Neural cell (in vitro differentiated cells): Measurements from ENCODE around the gene EFEMP1. TPM values are rescaled to one million over a fixed set of nuclear protein-coding genes. Genes with fewer than 3 reads are reported as not detected.
"Not testable (repeated sequence)": the region's sequence is repeated elsewhere in the genome, so short reads cannot be mapped to it uniquely, and the experiment has no call there.

Experiments
- H2AFZ ChIP-seq: fragments of 200-600, 300-800 bp; sonication (generic), shearing (Covaris generic); 2 replicates; pipeline ENCODE4 v1.6.0; 2014; ENCODE audit warnings: low read depth, mild to moderate bottlenecking, antibody characterized with exemption, low read length, moderate library complexity
- H3F3A ChIP-seq: fragments of 200-600 bp; shearing (Covaris generic); 2 replicates; pipeline ENCODE4 v1.6.1; 2016; ENCODE audit warnings: mild to moderate bottlenecking, moderate library complexity, mixed read lengths, antibody characterized with exemption, low read length; ENCODE audit not compliant: insufficient read depth, poor library complexity, severe bottlenecking
- H3K27ac ChIP-seq: fragments of 200-600, 300-800 bp; sonication (generic), shearing (Covaris generic); 2 replicates; pipeline ENCODE4 v1.5.1; 2014; ENCODE audit warnings: mild to moderate bottlenecking, low read length, moderate library complexity
- H3K27me3 ChIP-seq: fragments of 300-800, 200-600 bp; sonication (generic), shearing (Covaris generic); 2 replicates; pipeline ENCODE4 v1.6.0; 2014; ENCODE audit warnings: mild to moderate bottlenecking, low read depth, low read length, moderate library complexity; ENCODE audit not compliant: insufficient read depth
- H3K36me3 ChIP-seq: fragments of 300-800, 200-600 bp; sonication (generic), shearing (Covaris generic); 2 replicates; pipeline ENCODE4 v1.5.1; 2014; ENCODE audit warnings: mild to moderate bottlenecking, antibody characterized with exemption, low read length, moderate library complexity; ENCODE audit not compliant: insufficient read depth
- H3K4me2 ChIP-seq: fragments of 300-800, 200-600 bp; sonication (generic), shearing (Covaris generic); 2 replicates; pipeline ENCODE4 v1.6.0; 2014; ENCODE audit warnings: mild to moderate bottlenecking, low read length
- H3K4me3 ChIP-seq: fragments of 300-800, 200-600 bp; sonication (generic), shearing (Covaris generic); 2 replicates; pipeline ENCODE4 v1.5.1; 2014; ENCODE audit warnings: mild to moderate bottlenecking, low read length, moderate library complexity
- H3K79me2 ChIP-seq: fragments of 200-600 bp; shearing (Covaris generic); replicated peaks from 2 replicates; pipeline ENCODE4 v1.6.0; 2014; ENCODE audit warnings: mild to moderate bottlenecking, low read length, moderate library complexity; ENCODE audit not compliant: insufficient read depth
- H3K9ac ChIP-seq: fragments of 300-800, 200-600 bp; sonication (generic), shearing (Covaris generic); 2 replicates; pipeline ENCODE4 v1.6.1; 2016; ENCODE audit warnings: mild to moderate bottlenecking, low read length, mixed read lengths
- H3K9me2 ChIP-seq: fragments of 200-600 bp; shearing (Covaris generic); 2 replicates; pipeline ENCODE4 v1.6.1; 2016; ENCODE audit warnings: mild to moderate bottlenecking, low read length, mixed read lengths; ENCODE audit not compliant: insufficient read depth
- H3K9me3 ChIP-seq: fragments of 200-600, 300-800 bp; sonication (generic), shearing (Covaris generic); 2 replicates; pipeline ENCODE4 v1.6.1; 2016; ENCODE audit warnings: mild to moderate bottlenecking, mixed run types, low read length, moderate library complexity, mixed read lengths
- H4K20me1 ChIP-seq: fragments of 200-600 bp; shearing (Covaris generic); 2 replicates; pipeline ENCODE4 v1.6.1; 2016; ENCODE audit warnings: mild to moderate bottlenecking, mixed run types; ENCODE audit not compliant: insufficient read depth
- CTCF ChIP-seq: fragments of 450-650 bp; IDR thresholded peaks from 2 replicates; pipeline ENCODE4 v1.5.1; 2014; ENCODE audit warnings: antibody characterized with exemption, mild to moderate bottlenecking, moderate library complexity; ENCODE audit not compliant: poor library complexity, severe bottlenecking
- EZH2 ChIP-seq: fragments of 200-600, 300-800 bp; shearing (Covaris generic), sonication (generic); IDR thresholded peaks from 2 replicates; pipeline ENCODE4 v1.6.1; 2014; ENCODE audit warnings: antibody characterized with exemption, low read length, borderline replicate concordance, mild to moderate bottlenecking; ENCODE audit not compliant: insufficient read depth, poor library complexity, severe bottlenecking
- POLR2AphosphoS5 ChIP-seq: IDR thresholded peaks from 2 replicates; pipeline ENCODE4 v1.6.1; 2012
- RAD21 ChIP-seq: fragments of 450-650 bp; conservative IDR thresholded peaks from 2 replicates; pipeline ENCODE4 v1.6.1; 2014; ENCODE audit warnings: antibody characterized with exemption, mild to moderate bottlenecking, moderate library complexity
- REST ChIP-seq: IDR thresholded peaks from 2 replicates; pipeline ENCODE4 v1.6.1; 2012; ENCODE audit warnings: borderline replicate concordance
- TAF1 ChIP-seq: IDR thresholded peaks from 2 replicates; pipeline ENCODE4 v1.6.1; 2012; ENCODE audit warnings: low read depth
- polyA plus RNA-seq: library from polyadenylated mRNA; depleted of rRNA; stranded (reverse); fragments of >200 nt; gene quantifications from 2 replicates; pipeline ENCODE4 v1.2.3, GENCODE V29; 2014

Gene EFEMP1
- polyA plus RNA-seq, 1 donor from 2014 or later = 2.7 TPM

- no peaks in the 10 kb centered on the region for H3F3A ChIP-seq
- H3K27ac ChIP-seq = no peak overlapping the region
- no peaks in the 10 kb centered on the region for H3K9me2 ChIP-seq
- H3K4me3 ChIP-seq = no peak overlapping the region
- no peak overlapping the region for H3K4me2 ChIP-seq
- H3K36me3 ChIP-seq = no peaks in the 10 kb centered on the region
- TF ChIP-seq CTCF (no peak), POLR2AphosphoS5 (no peak)
- H3K27me3 ChIP-seq = no peaks in the 10 kb centered on the region
- no peaks in the 10 kb centered on the region for H3K9me3 ChIP-seq
- no peak overlapping the region for H2AFZ ChIP-seq
- no peaks in the 10 kb centered on the region for H3K79me2 ChIP-seq
- no peak overlapping the region for H3K9ac ChIP-seq
- H4K20me1 ChIP-seq = no peaks in the 10 kb centered on the region
These were observed 84.9 kb downstream of the EFEMP1 start for GRCh38 chr2:55838653-55839052.

- H3F3A ChIP-seq, H3K9me3 ChIP-seq, H3K9me2 ChIP-seq, H2AFZ ChIP-seq, H3K4me2 ChIP-seq, H3K36me3 ChIP-seq, H3K4me3 ChIP-seq, H4K20me1 ChIP-seq, H3K79me2 ChIP-seq, H3K27me3 ChIP-seq, H3K27ac ChIP-seq, H3K9ac ChIP-seq: not testable (repeated sequence)
These were observed 85.5 kb downstream of the EFEMP1 start for GRCh38 chr2:55838117-55838516.

- Histone ChIP-seq H3K9me2 (no peaks in the 10 kb centered on the region), H3K9ac (no peak overlapping the region), H3K36me3 (no peaks in the 10 kb centered on the region), H2AFZ (no peak overlapping the region), H3K4me2 (no peak overlapping the region), H3K27me3 (no peaks in the 10 kb centered on the region), H3K4me3 (no peak overlapping the region), H4K20me1 (no peaks in the 10 kb centered on the region), H3F3A (no peaks in the 10 kb centered on the region), H3K27ac (no peak overlapping the region), H3K79me2 (no peaks in the 10 kb centered on the region), H3K9me3 (no peaks in the 10 kb centered on the region)
- TF ChIP-seq RAD21 (no peak), TAF1 (no peak), POLR2AphosphoS5 (no peak), EZH2 (no peak), REST (no peak)
These were observed 86.5 kb downstream of the EFEMP1 start for GRCh38 chr2:55837073-55837472.

- H3K4me2 ChIP-seq, H3K4me3 ChIP-seq, H3K36me3 ChIP-seq, H3K79me2 ChIP-seq, H3K9me2 ChIP-seq, H3K9me3 ChIP-seq, H3K9ac ChIP-seq, H4K20me1 ChIP-seq, H3K27ac ChIP-seq, H2AFZ ChIP-seq, H3F3A ChIP-seq, H3K27me3 ChIP-seq: not testable (repeated sequence)
These were observed 91.7 kb downstream of the EFEMP1 start for GRCh38 chr2:55831671-55832410.
